GM10847 (cell line): ENCODE measurements around the gene WIZ.

Experiments used
- POLR2A ChIP-seq: IDR thresholded peaks from 2 replicates; pipeline ENCODE4 v1.6.1; 2011; ENCODE audit not compliant: insufficient read length; ENCODE audit errors: extremely low read depth

Gene WIZ

GRCh38 chr19:15449620-15450527, at the start of gene WIZ:
Gene WIZ (minus strand): TSS chr19:15449956. CDS start chr19:15448307, 1,649 bp downstream.
- no peak for TF ChIP-seq POLR2A

GRCh38 chr19:15498910-15499309, 49.2 kb upstream of the WIZ start:
- no peak for TF ChIP-seq POLR2A

GRCh38 chr19:15498156-15498858, 48.6 kb upstream of the WIZ start:
- TF ChIP-seq POLR2A, result no peak

GRCh38 chr19:15495151-15495550, 45.4 kb upstream of the WIZ start:
- TF ChIP-seq POLR2A, result no peak

GRCh38 chr19:15488489-15489226, 38.9 kb upstream of the WIZ start:
- TF ChIP-seq POLR2A, result no peak

GRCh38 chr19:15487038-15487437, 37.3 kb upstream of the WIZ start:
- TF ChIP-seq POLR2A, result no peak

GRCh38 chr19:15479391-15480345, 29.9 kb upstream of the WIZ start, which contains the start of gene PGLYRP2:
Gene PGLYRP2 (minus strand): TSS chr19:15479501. CDS start chr19:15479371, 130 bp downstream.
- TF ChIP-seq POLR2A, result no peak

GRCh38 chr19:15476325-15476724, 26.6 kb upstream of the WIZ start:
- no peak for TF ChIP-seq POLR2A

GRCh38 chr19:15475611-15476010, 25.9 kb upstream of the WIZ start:
- no peak for TF ChIP-seq POLR2A

GRCh38 chr19:15475169-15475568, 25.4 kb upstream of the WIZ start:
- no peak for TF ChIP-seq POLR2A

- TF ChIP-seq POLR2A, result no peak
These were observed 21.9 kb upstream of the WIZ start for GRCh38 chr19:15471639-15472101.

- TF ChIP-seq POLR2A, result no peak
These were observed 19.9 kb upstream of the WIZ start for GRCh38 chr19:15469513-15470297.
